VCaP (cell line): ENCODE measurements around the gene ZNF765.
"Not testable (repeated sequence)": the region's sequence is repeated elsewhere in the genome, so short reads cannot be mapped to it uniquely, and the experiment has no call there.

Experiments
- H3K27ac ChIP-seq: fragments of 450-650 bp; 2 replicates; pipeline ENCODE4 v1.5.1; 2017
- TF ChIP-seq, protein P1 (sequence below): fragments of 450-650 bp; conservative IDR thresholded peaks from 2 replicates; pipeline ENCODE4 v1.5.1; 2017; ENCODE audit warnings: mild to moderate bottlenecking, moderate library complexity

The ZNF765 gene

GRCh38 chr19:53394974-53395839, at the start of gene ZNF765:
ZNF765 (plus strand) TSS chr19:53395149; CDS start chr19:53398016, 2,867 bp downstream.
- H3K27ac ChIP-seq, result peak within 1 kb of the TSS; percentile 82
- TF ChIP-seq, protein P1, sequence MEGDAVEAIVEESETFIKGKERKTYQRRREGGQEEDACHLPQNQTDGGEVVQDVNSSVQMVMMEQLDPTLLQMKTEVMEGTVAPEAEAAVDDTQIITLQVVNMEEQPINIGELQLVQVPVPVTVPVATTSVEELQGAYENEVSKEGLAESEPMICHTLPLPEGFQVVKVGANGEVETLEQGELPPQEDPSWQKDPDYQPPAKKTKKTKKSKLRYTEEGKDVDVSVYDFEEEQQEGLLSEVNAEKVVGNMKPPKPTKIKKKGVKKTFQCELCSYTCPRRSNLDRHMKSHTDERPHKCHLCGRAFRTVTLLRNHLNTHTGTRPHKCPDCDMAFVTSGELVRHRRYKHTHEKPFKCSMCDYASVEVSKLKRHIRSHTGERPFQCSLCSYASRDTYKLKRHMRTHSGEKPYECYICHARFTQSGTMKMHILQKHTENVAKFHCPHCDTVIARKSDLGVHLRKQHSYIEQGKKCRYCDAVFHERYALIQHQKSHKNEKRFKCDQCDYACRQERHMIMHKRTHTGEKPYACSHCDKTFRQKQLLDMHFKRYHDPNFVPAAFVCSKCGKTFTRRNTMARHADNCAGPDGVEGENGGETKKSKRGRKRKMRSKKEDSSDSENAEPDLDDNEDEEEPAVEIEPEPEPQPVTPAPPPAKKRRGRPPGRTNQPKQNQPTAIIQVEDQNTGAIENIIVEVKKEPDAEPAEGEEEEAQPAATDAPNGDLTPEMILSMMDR, result peak; percentile 68

DNA sequence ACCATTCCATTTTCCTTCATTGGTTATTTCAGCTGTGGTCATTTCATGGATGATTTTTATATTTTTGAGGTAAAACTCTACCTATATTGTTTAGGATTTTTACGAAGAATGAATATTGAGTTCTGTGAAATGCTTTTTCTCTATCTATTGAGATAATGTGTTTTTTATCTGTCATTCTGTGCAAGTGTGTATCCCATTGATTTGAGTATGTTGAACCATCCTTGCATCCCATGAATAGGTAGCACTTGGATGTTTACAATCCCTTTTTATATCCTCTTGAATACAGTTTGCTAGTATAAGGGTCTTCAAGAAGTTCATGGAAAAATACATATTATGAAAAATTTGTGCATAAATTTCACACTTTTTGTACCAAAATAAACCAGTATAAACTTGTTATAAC, 39.2 kb upstream of the ZNF765 start:
- TF ChIP-seq, protein P1, result no peak
- no peak overlapping the region for H3K27ac ChIP-seq

DNA sequence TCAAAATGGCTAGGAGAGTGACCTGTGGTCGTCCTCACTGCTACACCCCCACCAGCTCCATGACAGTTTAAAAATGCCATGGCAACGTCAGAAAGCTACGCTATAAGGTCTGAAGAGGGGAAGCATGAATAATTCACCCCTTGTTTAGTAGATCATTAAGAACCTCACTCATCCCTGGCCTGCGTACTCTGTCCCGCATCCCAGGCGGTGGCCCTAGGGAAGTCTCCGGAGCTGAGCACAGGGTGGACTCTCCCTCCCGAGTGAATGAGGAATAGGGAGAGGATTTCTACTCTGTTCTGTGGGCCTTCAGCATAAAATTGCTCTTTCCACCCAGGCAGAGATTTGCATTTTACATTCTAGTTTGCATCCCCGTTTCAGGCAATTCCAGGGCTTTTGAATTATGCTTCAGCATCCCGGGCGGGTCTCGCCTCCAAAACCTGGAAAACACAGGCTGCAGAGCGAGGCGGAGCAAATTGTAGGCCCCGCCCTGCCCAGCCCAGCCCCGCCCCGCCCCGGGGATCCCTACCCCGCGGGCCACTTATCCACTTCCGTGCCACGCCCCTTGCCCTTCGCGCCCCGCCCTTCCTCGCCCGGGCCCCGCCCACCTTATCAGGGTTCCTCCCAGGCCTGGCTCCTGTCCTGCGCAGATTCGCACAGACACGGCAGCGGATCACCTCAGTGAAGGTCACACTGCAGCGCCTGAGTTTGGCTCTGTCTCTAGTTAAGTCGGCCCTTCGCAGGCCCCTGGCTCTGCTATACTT, 36.9 kb upstream of the ZNF765 start:
- no peak overlapping the region for H3K27ac ChIP-seq
- TF ChIP-seq, protein P1, result no peak

GRCh38 chr19:53360056-53360455, 34.9 kb upstream of the ZNF765 start:
- H3K27ac ChIP-seq, result not testable (repeated sequence)

DNA sequence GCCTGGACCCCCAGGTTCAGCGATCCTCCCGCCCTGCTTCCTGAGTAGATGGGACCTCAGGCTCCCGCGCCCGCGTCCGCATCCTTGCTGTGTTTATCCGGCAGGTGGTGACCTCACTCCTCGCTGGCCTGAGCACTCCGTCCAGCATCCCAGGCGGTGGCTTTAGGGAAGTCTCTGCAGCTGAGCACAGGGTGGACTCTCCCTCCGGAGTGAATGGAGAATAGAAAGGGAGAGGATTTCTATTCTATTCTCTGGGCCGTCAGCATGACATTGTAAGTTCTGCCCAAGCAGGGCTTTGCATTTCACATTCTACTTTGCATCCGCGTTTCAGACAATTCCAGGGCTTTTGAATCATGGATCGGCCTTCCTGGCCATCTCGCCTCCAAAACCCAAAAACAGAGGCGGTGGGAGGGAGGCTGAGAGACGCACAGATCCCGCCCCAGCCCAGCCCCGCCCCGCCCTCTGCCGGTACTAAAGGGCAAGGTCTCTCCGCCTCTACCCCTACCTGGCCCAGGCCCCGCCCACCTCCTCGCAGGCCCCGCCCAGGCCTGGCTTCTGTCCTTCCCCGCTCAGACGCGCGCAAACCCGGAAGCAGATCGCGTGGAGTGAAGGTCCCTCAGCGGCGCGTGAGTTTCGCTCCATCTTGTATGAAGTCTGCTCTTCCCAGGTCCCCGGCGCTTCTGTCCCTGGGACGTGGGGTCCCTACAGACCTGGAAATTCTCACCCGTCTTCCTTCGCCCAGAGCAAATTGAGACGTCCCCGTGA, 29.6 kb upstream of the ZNF765 start, which contains the start of gene ZNF525:
Gene ZNF525, plus strand, starts transcription at position 572 of the 765 bp plus-strand sequence. CDS start 6,577 bp downstream, outside the sequence.
- peak within 1 kb of the TSS; percentile 96 for H3K27ac ChIP-seq
- TF ChIP-seq, protein P1, result peak; percentile 66

- peak overlapping the region; percentile 96 for H3K27ac ChIP-seq
- TF ChIP-seq, protein P1, result no peak
These were observed 29.0 kb upstream of the ZNF765 start for GRCh38 chr19:53365899-53366493.

GRCh38 chr19:53372196-53372595, 22.8 kb upstream of the ZNF765 start:
- H3K27ac ChIP-seq, result peak overlapping the region; percentile 93
- TF ChIP-seq, protein P1, result no peak
